HL-60 (cell line): Measurements from ENCODE around the gene GOLPH3L.
A peak's percentile ranks its signal among the peaks of the same experiment; 100 is the strongest.

ENCODE experiments used
- DNase-seq, 2 experiments: peaks; one replicate each; pipeline ENCODE4 v3.0.0-alpha.2; 2010 to 2020; ENCODE audit warnings: low read depth in 1 of 2, low spot score in 1 of 2
- H3K27ac ChIP-seq: fragments of 250-450 bp; sonication (Bioruptor Pico); replicated peaks from 2 replicates; pipeline ENCODE4 v1.5.1; 2020; ENCODE audit warnings: mild to moderate bottlenecking, moderate library complexity
- H3K27me3 ChIP-seq: fragments of 250-450 bp; sonication (Bioruptor Pico); 2 replicates; pipeline ENCODE4 v1.5.1; 2021; ENCODE audit warnings: mild to moderate bottlenecking, moderate library complexity; ENCODE audit not compliant: insufficient read depth, poor library complexity, severe bottlenecking
- H3K4me3 ChIP-seq: replicated peaks from 2 replicates; pipeline ENCODE4 v1.5.1; 2011; ENCODE audit warnings: mild to moderate bottlenecking, control low read depth, low read length; ENCODE audit not compliant: insufficient read depth
- GABPA ChIP-seq: IDR thresholded peaks from 2 replicates; pipeline ENCODE4 v1.6.1; 2012; ENCODE audit warnings: low read depth
- POLR2AphosphoS5 ChIP-seq: IDR thresholded peaks from 2 replicates; pipeline ENCODE4 v1.6.1; 2012; ENCODE audit warnings: low read depth
- REST ChIP-seq: IDR thresholded peaks from 2 replicates; pipeline ENCODE4 v1.6.1; 2012; ENCODE audit warnings: low read depth; ENCODE audit not compliant: insufficient replicate concordance
- SPI1 ChIP-seq: IDR thresholded peaks from 2 replicates; pipeline ENCODE4 v1.6.1; 2012; ENCODE audit warnings: low read depth, mild to moderate bottlenecking, borderline replicate concordance
- long read RNA-seq: library from polyadenylated mRNA; unstranded; transcript quantifications from one replicate; pipeline ENCODE4 v2.0.0, GENCODE V29; 2020
- TF ChIP-seq, protein P1 (sequence below): IDR thresholded peaks from one replicate; pipeline ENCODE4 v1.5.1; 2011; ENCODE audit warnings: low read length, control low read depth, inconsistent platforms; ENCODE audit not compliant: insufficient read depth

Gene GOLPH3L
- long read RNA-seq, transcript GOLPH3L-201 (5 exons, 2,999 nt), result major isoform, 176 of 213 reads
- long read RNA-seq, partial matches to known transcripts, result 3 of 213 reads
- long read RNA-seq, other reads (novel, unspliced or antisense), result 33 of 213 reads

DNA sequence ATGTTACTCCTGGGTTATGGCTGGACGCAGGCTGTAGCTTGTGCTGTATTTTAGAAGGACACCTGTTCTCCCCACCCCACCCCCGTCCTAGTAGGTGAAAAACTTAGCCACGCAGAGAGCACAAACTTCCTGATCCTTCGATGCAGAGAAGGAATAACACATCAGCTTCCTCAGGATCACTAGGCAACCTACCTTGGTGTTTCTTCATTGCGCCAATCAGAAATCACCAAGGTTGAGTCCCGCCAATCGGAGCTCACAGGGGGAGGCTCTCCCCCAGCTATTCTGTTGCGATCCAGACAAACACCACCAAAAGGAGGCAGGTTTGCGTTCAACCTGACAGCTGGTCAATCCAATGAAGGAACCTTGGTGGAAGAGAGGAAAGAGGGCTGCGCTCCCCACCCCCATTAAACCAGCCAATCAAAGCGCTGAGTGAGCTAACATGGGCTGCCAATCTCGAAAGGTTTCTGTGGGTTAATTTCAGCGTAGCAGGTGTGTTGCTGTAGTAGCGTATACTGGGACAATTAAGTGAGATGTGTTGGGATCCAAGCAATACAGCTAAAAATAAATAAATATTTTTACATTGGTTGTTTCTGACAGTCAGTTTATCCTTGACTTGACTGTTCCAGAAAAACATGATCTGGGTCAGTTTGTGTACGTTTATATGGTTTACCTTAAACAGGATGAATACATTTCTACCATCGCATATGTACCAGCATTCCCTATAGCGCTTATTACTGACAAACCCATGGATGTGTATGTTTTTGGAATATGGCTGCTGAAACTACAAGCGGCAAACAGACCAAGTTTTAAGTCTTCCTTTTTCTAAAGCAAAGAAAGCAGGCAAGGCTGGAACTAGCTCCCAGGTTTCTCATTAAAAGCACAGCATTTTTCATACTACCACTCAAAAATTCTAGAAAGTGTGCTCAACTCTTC, at the start of gene GOLPH3L:
TSS of gene GOLPH3L (minus strand) at position 160 of the 933 bp plus-strand sequence. CDS start 2,316 bp downstream, outside the sequence.
- TF ChIP-seq POLR2AphosphoS5, result peak; percentile 28; the same call in 1 of the 2 replicates
- no peak for TF ChIP-seq REST
- peak within 1 kb of the TSS; percentile 56 for H3K4me3 ChIP-seq
- DNase-seq, result peak; percentile 98 to 99
- H3K27ac ChIP-seq, result peak within 1 kb of the TSS; percentile 78
- H3K27me3 ChIP-seq, result no peaks in the 10 kb centered on the region

DNA sequence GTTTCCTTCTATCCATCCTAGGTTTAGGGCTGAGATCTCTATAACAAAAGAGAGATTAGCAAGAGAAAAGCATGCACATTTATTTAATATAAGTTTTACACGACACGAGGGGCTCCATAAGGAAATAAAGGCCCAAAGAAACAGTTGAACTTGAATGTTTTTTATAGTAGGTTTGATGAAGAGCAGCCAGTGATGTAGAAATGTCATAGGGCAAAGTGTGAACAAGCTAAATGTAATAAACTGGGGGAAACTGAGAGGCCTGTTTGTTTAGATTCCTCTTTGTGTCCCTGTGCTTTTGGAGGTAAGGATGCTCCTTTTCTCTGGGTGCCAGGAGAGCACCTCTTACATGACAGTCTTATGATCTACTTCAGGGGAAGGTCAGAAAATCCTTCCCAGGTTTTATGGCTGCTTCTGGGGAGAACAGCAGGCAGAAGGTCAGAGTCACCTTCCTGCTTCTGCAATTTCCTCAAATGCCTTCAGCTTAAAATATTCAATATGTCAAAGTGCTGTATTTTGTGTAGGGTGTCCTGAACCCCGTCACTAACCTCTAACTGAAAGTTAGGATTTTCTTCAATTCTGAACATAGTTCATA, 33.3 kb upstream of the GOLPH3L start:
- no peak for TF ChIP-seq GABPA
- no peak for TF ChIP-seq REST
- TF ChIP-seq, protein P1, sequence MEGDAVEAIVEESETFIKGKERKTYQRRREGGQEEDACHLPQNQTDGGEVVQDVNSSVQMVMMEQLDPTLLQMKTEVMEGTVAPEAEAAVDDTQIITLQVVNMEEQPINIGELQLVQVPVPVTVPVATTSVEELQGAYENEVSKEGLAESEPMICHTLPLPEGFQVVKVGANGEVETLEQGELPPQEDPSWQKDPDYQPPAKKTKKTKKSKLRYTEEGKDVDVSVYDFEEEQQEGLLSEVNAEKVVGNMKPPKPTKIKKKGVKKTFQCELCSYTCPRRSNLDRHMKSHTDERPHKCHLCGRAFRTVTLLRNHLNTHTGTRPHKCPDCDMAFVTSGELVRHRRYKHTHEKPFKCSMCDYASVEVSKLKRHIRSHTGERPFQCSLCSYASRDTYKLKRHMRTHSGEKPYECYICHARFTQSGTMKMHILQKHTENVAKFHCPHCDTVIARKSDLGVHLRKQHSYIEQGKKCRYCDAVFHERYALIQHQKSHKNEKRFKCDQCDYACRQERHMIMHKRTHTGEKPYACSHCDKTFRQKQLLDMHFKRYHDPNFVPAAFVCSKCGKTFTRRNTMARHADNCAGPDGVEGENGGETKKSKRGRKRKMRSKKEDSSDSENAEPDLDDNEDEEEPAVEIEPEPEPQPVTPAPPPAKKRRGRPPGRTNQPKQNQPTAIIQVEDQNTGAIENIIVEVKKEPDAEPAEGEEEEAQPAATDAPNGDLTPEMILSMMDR, result no peak
- no peak for TF ChIP-seq SPI1
- no peak overlapping the region for H3K4me3 ChIP-seq
- H3K27me3 ChIP-seq, result no peaks in the 10 kb centered on the region
- H3K27ac ChIP-seq, result no peak overlapping the region; the same call in 1 of the 2 replicates
- DNase-seq, result peak in 1 of 2 experiments; percentile 9

DNA sequence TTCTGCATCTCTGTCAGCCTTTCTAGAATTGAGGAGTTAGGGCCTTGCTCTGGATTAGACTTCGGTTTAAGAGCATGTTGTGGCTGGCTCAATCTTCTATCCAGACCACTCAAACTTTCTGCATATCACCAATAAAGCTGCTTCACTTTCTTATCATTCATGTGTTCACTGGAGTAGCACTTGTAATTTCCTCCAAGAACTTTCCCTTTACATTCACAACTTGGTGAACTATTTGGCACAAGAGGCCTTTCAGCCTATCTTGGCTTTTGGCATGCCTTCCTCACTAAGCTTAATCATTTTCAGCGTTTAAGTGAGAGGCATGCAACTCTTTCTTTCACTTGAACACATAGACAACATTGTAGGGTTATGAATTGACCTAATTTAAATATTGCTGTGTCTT, 27.4 kb upstream of the GOLPH3L start:
- no peak overlapping the region for H3K4me3 ChIP-seq
- no peaks in the 10 kb centered on the region for H3K27me3 ChIP-seq
- H3K27ac ChIP-seq, result no peak overlapping the region
- DNase-seq, result no peak
- TF ChIP-seq SPI1, result no peak
- TF ChIP-seq REST, result no peak
- TF ChIP-seq GABPA, result no peak
- TF ChIP-seq, protein P1, result no peak
- no peak for TF ChIP-seq POLR2AphosphoS5
